HEK293T (cell line): ENCODE results near the gene INPP5A.

Source experiments
- CTCF ChIA-PET: fragments of 350-600 bp; formaldehyde crosslinking; extraction: SDS; loops from one replicate; lab custom pipeline; 2021; ENCODE audit warnings: antibody characterized with exemption, inconsistent platforms; lab: Yijun Ruan, JAX
- POLR2A ChIA-PET: fragments of 350-600 bp; formaldehyde crosslinking; extraction: SDS; loops from one replicate; lab custom pipeline; 2020; ENCODE audit warnings: antibody characterized with exemption, inconsistent platforms; lab: Yijun Ruan, JAX
- DNase-seq: peaks from one replicate; pipeline ENCODE4 v3.0.0; 2012; ENCODE audit warnings: mixed read lengths; ENCODE audit errors: extremely low spot score
- ARNT ChIP-seq: fragments of 450-650 bp; IDR thresholded peaks from 2 replicates; pipeline ENCODE4 v1.6.1; 2017; ENCODE audit warnings: mild to moderate bottlenecking
- BHLHE40 ChIP-seq: fragments of 450-650 bp; IDR thresholded peaks from 2 replicates; pipeline ENCODE4 v1.6.1; 2016; ENCODE audit warnings: mild to moderate bottlenecking, moderate library complexity, borderline replicate concordance
- CTBP1 ChIP-seq: fragments of 450-650 bp; IDR thresholded peaks from 2 replicates; pipeline ENCODE4 v1.6.1; 2016; ENCODE audit warnings: borderline replicate concordance
- ELF4 ChIP-seq: fragments of 450-650 bp; IDR thresholded peaks from 2 replicates; pipeline ENCODE4 v1.6.1; 2017; ENCODE audit warnings: antibody characterized with exemption
- FOXA1 ChIP-seq: fragments of 450-650 bp; IDR thresholded peaks from 2 replicates; pipeline ENCODE4 v1.6.1; 2016; ENCODE audit warnings: mild to moderate bottlenecking
- FOXK2 ChIP-seq: fragments of 450-650 bp; IDR thresholded peaks from 2 replicates; pipeline ENCODE4 v1.6.1; 2016; ENCODE audit warnings: mild to moderate bottlenecking
- FOXM1 ChIP-seq: fragments of 450-650 bp; IDR thresholded peaks from 2 replicates; pipeline ENCODE4 v1.6.1; 2017; ENCODE audit warnings: mild to moderate bottlenecking, borderline replicate concordance
- HDGF ChIP-seq: fragments of 450-650 bp; IDR thresholded peaks from 2 replicates; pipeline ENCODE4 v1.6.1; 2017; ENCODE audit warnings: antibody characterized with exemption, borderline replicate concordance
- L3MBTL2 ChIP-seq: fragments of 450-650 bp; conservative IDR thresholded peaks from 2 replicates; pipeline ENCODE4 v1.6.1; 2016; ENCODE audit warnings: mild to moderate bottlenecking
- LEF1 ChIP-seq: fragments of 450-650 bp; IDR thresholded peaks from 2 replicates; pipeline ENCODE4 v1.6.1; 2017; ENCODE audit warnings: mild to moderate bottlenecking, borderline replicate concordance
- NFRKB ChIP-seq: fragments of 450-650 bp; IDR thresholded peaks from 2 replicates; pipeline ENCODE4 v1.6.1; 2016; ENCODE audit warnings: mild to moderate bottlenecking, moderate library complexity
- PKNOX1 ChIP-seq: fragments of 450-650 bp; IDR thresholded peaks from 2 replicates; pipeline ENCODE4 v1.6.1; 2016
- SP1 ChIP-seq: fragments of 450-650 bp; IDR thresholded peaks from 2 replicates; pipeline ENCODE4 v1.6.1; 2017
- SUZ12 ChIP-seq: fragments of 450-650 bp; IDR thresholded peaks from 2 replicates; pipeline ENCODE4 v1.6.1; 2016; ENCODE audit warnings: mild to moderate bottlenecking
- TARDBP ChIP-seq: fragments of 450-650 bp; IDR thresholded peaks from 2 replicates; pipeline ENCODE4 v1.6.1; 2016
- ZNF384 ChIP-seq: fragments of 450-650 bp; IDR thresholded peaks from 2 replicates; pipeline ENCODE4 v1.6.1; 2016

The INPP5A gene

DNA sequence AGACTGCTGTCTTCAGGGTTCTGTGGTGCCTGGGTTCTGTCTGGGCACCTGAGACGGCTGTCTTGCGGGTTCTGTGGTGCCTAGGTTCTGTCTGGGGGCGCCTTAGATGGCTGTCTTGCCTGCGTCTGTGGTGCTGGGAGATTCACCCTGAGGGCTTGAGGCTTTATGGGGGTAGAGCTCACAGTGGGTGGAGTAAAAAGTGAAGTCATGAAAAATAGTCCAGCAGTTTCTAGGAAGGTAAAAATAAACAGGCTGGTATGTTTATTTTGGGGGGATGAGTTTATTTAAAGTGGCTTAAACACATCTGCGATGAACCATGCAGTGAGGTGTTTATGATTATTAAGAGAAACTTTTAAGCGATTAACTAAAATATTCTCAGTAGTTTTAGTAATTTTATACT, 184.1 kb downstream of the INPP5A start:
- CTCF ChIA-PET: no interaction called here
- POLR2A ChIA-PET: interaction anchor here (0.7 kb wide), 1 partner anchor 13 kb away, joined by 3 read pairs; no protein-coding TSS in a partner anchor
- no peak for DNase-seq
- no peak for TF ChIP-seq ELF4
- TF ChIP-seq ZNF384: no peak
- TF ChIP-seq HDGF: no peak
- TF ChIP-seq LEF1: no peak
- no peak for TF ChIP-seq FOXM1
- no peak for TF ChIP-seq CTBP1
- TF ChIP-seq FOXK2: no peak
- no peak for TF ChIP-seq PKNOX1
- no peak for TF ChIP-seq NFRKB
- no peak for TF ChIP-seq FOXA1

- POLR2A ChIA-PET: interaction anchor here (0.7 kb wide), 1 partner anchor 14 kb away, joined by 3 read pairs; no protein-coding TSS in a partner anchor
- TF ChIP-seq CTBP1: 0 out of 2 replicates have a peak, but pooled peaks have one; percentile 12
- no peak for TF ChIP-seq SUZ12
- peak; percentile 40; the same call in 1 of the 2 replicates for TF ChIP-seq L3MBTL2
- peak; percentile 15; the same call in 1 of the 2 replicates for TF ChIP-seq PKNOX1
These were observed 185.1 kb downstream of the INPP5A start for GRCh38 chr10:132722394-132723329.

GRCh38 chr10:132723330-132723970, 185.9 kb downstream of the INPP5A start:
- DNase-seq: no peak
- TF ChIP-seq TARDBP: no peak
- no peak; the same call in 1 of the 2 replicates for TF ChIP-seq L3MBTL2
- no peak for TF ChIP-seq SP1
- TF ChIP-seq FOXA1: no peak
- no peak for TF ChIP-seq ZNF384
- TF ChIP-seq SUZ12: no peak
- TF ChIP-seq FOXK2: no peak
- TF ChIP-seq HDGF: no peak
- no peak for TF ChIP-seq NFRKB
- TF ChIP-seq BHLHE40: no peak
- TF ChIP-seq FOXM1: no peak
- TF ChIP-seq ELF4: no peak
- no peak for TF ChIP-seq CTBP1
- TF ChIP-seq LEF1: no peak
- TF ChIP-seq ARNT: no peak
- TF ChIP-seq PKNOX1: no peak
- ChIA-PET POLR2A (no interaction called here), CTCF (no interaction called here)

More at GRCh38 chr10:132722394-132723329, 185.1 kb downstream of the INPP5A start:
- DNase-seq: peak; percentile 58
- CTCF ChIA-PET: no interaction called here

GRCh38 chr10:132724446-132724845, 186.9 kb downstream of the INPP5A start:
- ChIA-PET CTCF (no interaction called here), POLR2A (no interaction called here)
- no peak for TF ChIP-seq BHLHE40
- TF ChIP-seq CTBP1: no peak
- TF ChIP-seq TARDBP: no peak
- no peak for TF ChIP-seq ELF4
- no peak for TF ChIP-seq FOXM1
- TF ChIP-seq LEF1: no peak
- no peak for TF ChIP-seq FOXA1
- no peak for TF ChIP-seq SUZ12
- no peak for TF ChIP-seq HDGF
- TF ChIP-seq NFRKB: no peak
- no peak for TF ChIP-seq SP1
- TF ChIP-seq PKNOX1: no peak
- no peak for TF ChIP-seq L3MBTL2
- no peak for TF ChIP-seq FOXK2
- TF ChIP-seq ZNF384: no peak
- no peak for TF ChIP-seq ARNT
- DNase-seq: no peak

DNA sequence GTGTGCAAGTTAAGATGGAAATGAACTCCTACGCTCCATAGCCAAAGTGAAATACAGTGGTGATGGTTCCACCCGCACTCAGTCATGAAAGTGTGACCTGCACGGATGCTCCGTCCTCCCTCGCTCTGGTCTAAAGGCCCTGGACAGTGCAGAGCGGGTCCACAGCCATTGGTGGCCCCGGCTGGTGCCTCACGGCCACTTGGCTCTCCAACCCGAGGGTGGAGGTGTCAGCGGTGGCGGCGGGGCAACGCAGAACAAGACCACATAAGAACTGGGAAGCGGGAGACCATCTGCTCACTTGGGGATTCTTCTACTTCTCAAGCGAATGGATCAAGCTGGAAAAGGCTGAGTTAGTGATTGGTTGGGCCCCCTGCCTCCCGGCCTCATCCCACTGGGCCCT, 187.6 kb downstream of the INPP5A start:
- DNase-seq: no peak
- ChIA-PET CTCF (no interaction called here), POLR2A (no interaction called here)
- no peak for TF ChIP-seq ELF4
- no peak for TF ChIP-seq FOXM1
- TF ChIP-seq HDGF: no peak
- no peak for TF ChIP-seq ARNT
- TF ChIP-seq FOXA1: no peak
- no peak for TF ChIP-seq NFRKB
- TF ChIP-seq TARDBP: no peak
- no peak for TF ChIP-seq BHLHE40
- no peak for TF ChIP-seq FOXK2
- TF ChIP-seq LEF1: no peak
- TF ChIP-seq ZNF384: no peak
- TF ChIP-seq CTBP1: no peak
- TF ChIP-seq L3MBTL2: no peak
- TF ChIP-seq SP1: no peak
- TF ChIP-seq PKNOX1: no peak
- no peak for TF ChIP-seq SUZ12
